Forelimb muscle (tissue), 1 donor: ENCODE measurements around the gene ATXN10. TPM values are rescaled to one million over a fixed set of nuclear protein-coding genes. Genes with fewer than 3 reads are reported as not detected.
"Not testable (repeated sequence)": the region's sequence is repeated elsewhere in the genome, so short reads cannot be mapped to it uniquely, and the experiment has no call there.

Experiments
- DNase-seq: peaks from one replicate; pipeline ENCODE4 v3.0.0-alpha.2; 2013; ENCODE audit warnings: low read depth
- polyA plus RNA-seq: library from polyadenylated mRNA; unstranded; fragments of 120-200 nt; gene quantifications from one replicate; pipeline ENCODE4 v1.2.1, GENCODE V29; 2013; ENCODE audit not compliant: insufficient read length

ATXN10 gene
- polyA plus RNA-seq, 1 donor: 170 TPM

GRCh38 chr22:45709060-45709739 is 37.6 kb downstream of the ATXN10 start:
- DNase-seq: no peak

- no peak for DNase-seq
Measured at GRCh38 chr22:45709866-45710265, 38.2 kb downstream of the ATXN10 start.

GRCh38 chr22:45710469-45710868 is 38.8 kb downstream of the ATXN10 start:
- DNase-seq: no peak

GRCh38 chr22:45714390-45714789 is 42.8 kb downstream of the ATXN10 start:
- DNase-seq: not testable (repeated sequence)

- no peak for DNase-seq
Measured at GRCh38 chr22:45717789-45718188, 46.2 kb downstream of the ATXN10 start.

GRCh38 chr22:45718391-45718790 is 46.8 kb downstream of the ATXN10 start:
- DNase-seq: no peak

- no peak for DNase-seq
Measured at GRCh38 chr22:45720839-45721378, 49.3 kb downstream of the ATXN10 start.

GRCh38 chr22:45722006-45722405 is 50.4 kb downstream of the ATXN10 start:
- DNase-seq: no peak

GRCh38 chr22:45726081-45726480 is 54.4 kb downstream of the ATXN10 start:
- DNase-seq: no peak

- no peak for DNase-seq
Measured at GRCh38 chr22:45731041-45731797, 59.6 kb downstream of the ATXN10 start.

GRCh38 chr22:45731798-45732495 is 60.3 kb downstream of the ATXN10 start:
- no peak for DNase-seq

GRCh38 chr22:45735273-45735672 is 63.6 kb downstream of the ATXN10 start:
- no peak for DNase-seq

GRCh38 chr22:45738206-45738605 is 66.6 kb downstream of the ATXN10 start:
- no peak for DNase-seq

- no peak for DNase-seq
Measured at GRCh38 chr22:45740236-45740635, 68.6 kb downstream of the ATXN10 start.

- DNase-seq: no peak
Measured at GRCh38 chr22:45742866-45743450, 71.3 kb downstream of the ATXN10 start.

- DNase-seq: no peak
Measured at GRCh38 chr22:45743687-45744086, 72.1 kb downstream of the ATXN10 start.

- no peak for DNase-seq
Measured at GRCh38 chr22:45744442-45744841, 72.8 kb downstream of the ATXN10 start.

GRCh38 chr22:45750626-45751025 is 79.0 kb downstream of the ATXN10 start:
- DNase-seq: no peak

- DNase-seq: no peak
Measured at GRCh38 chr22:45752036-45752435, 80.4 kb downstream of the ATXN10 start.

- no peak for DNase-seq
Measured at GRCh38 chr22:45754822-45755221, 83.2 kb downstream of the ATXN10 start.

- no peak for DNase-seq
Measured at GRCh38 chr22:45756558-45756957, 84.9 kb downstream of the ATXN10 start.

GRCh38 chr22:45757068-45757467 is 85.4 kb downstream of the ATXN10 start:
- no peak for DNase-seq
